Hepatocyte (in vitro differentiated cells): Measurements from ENCODE around the gene IRF7.

Source experiments
- CTCF ChIP-seq: fragments of 200-600 bp; sonication (generic); IDR thresholded peaks from 2 replicates; pipeline ENCODE4 v1.5.1; 2016; ENCODE audit warnings: antibody characterized with exemption, mild to moderate bottlenecking; ENCODE audit not compliant: poor library complexity
- EZH2 ChIP-seq: fragments of 200-600 bp; sonication (generic); IDR thresholded peaks from 2 replicates; pipeline ENCODE4 v1.6.1; 2016; ENCODE audit warnings: antibody characterized with exemption, mild to moderate bottlenecking, borderline replicate concordance

- no peak for TF ChIP-seq CTCF
- no peak for TF ChIP-seq EZH2
These were observed 12.6 kb downstream of the IRF7 start for GRCh38 chr11:603154-603553.
